NCI-H1048 (cell line): ENCODE measurements around the gene CAMSAP3.

ENCODE experiments used
- DNase-seq: peaks from one replicate; lab custom pipeline; 2025; lab: John Stamatoyannopoulos, UW

CAMSAP3 gene

DNA sequence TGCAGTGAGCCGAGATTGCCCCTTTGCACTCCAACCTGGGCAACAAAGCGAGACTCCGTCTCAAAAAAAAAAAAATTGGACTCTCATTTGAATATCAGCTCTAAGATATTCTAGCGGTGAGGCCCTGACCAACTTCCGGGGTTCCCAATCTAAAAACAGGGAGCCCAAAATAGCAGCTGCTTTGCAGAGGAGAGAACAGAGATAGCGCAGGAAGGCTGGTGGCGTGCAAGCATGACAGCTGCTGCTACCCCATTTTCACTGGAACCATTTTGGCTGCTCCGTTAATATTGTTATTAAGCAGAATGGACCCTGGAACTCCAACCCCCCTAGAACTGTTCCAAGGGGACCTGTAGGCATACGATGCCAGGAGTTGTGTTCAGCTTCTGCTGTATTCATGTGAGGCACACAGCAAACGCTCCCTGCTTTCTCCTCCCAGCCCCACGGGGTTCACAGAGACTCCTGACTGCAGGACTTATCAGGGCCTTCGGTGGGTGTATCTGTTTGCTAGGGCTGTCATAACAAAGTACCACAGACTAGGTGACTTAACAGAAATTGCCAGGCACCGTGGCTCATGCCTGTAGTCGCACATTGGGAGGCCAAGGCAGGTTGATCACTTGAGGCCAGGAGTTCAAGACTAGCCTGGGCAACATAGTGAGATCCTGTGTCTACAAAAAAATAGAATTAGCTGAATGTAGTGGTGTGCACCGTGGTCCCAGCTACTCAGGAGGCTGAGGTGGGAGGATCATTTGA lies 52.8 kb downstream of the CAMSAP3 start:
- no peak for DNase-seq

DNA sequence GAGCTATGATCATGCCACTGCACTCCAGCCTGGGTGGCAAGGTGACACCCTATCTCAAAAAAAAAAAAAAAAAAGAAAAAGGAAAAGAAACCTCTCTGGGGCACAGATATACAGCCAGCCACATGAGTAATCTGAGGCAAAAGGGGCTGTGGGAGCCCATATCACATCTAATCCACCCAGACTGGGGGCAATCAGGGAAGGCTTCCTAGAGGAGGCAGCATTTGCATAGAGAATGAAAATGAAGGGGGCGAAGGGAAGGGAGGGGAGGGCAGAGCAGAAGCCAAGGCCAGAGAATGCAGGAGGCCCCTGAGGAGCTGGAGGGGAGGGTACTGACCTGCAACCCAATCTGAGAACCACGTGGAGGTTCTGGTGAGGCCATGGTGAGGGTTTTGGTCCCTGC lies 54.5 kb downstream of the CAMSAP3 start:
- DNase-seq: no peak

DNA sequence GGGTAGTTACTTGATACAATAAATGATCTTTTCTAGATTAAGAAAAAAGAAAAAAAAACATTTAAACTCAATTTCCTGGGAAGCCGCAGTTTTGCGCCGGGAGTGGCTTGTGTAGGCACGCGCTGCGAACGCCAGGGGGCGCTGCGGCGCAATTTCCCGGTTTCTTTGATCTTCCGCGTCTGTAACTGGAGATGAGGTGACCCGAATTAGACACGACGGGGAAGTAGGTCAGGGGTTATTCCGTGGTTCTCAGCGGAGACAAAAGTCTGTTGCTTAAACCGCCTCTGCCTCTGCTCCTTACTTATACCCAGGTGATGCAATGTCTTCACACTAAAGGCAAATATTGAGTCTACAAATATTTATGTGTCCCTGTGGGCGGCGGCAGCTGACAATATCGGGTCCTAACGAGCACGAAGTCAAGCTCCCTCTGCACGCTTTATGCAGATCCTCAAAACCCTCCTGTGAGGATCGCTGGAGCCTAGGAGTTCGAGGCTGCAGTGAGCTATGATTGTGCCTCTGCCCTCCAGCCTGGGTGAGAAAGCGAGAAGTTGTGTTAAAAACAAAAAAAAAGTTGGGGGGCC lies 56.5 kb downstream of the CAMSAP3 start:
- peak; percentile 17 for DNase-seq

DNA sequence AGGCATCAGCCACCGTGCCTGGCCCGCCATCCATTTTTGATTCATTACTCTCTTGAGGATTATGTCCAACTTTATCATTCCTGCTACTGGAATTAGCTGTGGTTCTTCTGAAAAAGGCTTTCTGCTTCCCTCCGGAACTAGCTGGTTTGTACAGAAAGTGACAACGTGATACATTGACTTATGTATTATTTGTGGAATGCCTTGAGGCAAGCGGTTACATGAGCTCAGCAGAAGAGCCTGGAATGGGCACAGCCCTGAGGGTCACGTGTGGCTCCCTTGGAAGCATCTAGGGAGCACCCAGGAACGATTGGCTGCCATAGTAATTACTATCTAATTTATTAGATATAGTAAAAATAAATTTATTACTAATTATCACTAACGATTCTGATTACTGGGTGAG lies 58.7 kb downstream of the CAMSAP3 start:
- DNase-seq: no peak

DNA sequence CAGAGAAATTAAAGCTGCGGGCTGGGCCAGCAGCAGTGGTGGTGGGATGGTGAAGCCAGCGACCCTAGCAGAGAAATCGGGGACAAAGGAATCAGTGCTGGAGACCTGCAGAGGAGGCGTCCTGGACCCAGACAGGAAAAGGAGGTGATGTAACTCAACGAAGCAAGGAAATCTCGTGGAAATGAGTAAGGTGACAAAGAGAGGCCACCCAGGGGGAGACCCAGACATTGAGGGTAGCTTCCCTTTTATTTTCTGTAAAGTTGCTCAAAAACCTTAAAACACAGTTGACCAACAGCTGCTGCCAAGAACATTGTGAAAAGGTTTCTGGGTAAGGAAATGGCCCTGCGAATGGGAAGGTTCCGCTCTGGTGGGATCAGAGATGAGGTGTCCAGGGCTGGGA lies 59.9 kb downstream of the CAMSAP3 start:
- no peak for DNase-seq

DNA sequence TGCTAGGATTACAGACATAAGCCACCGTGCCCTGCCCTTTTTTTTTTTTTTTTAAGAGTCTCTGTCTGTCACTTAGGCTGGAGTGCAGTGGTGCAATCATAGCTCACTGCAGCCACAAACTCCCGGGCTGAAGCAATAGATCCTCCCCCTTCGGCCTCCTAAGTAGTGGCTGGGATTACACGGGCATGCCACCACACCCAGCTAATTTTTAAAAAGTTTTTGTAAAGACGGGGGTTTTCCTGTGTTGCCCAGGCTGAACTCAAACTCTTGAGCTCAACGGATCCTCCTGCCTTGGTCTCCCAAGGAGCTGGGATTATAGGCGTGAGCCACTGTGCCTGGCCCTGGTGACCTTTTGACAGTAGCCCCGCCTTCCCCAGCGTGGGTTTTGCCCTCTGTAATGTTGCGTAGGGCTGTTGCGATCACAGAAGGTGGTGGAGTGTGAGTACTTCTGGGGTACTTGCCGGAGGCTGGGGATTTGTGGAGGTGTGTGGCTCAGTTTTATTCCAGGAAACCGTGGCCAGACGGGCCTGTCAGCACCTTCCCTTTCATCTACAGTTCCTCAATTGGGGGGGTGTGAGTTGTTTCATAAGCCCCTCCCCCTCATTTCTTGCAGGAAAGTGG lies 61.6 kb downstream of the CAMSAP3 start:
- DNase-seq: no peak

DNA sequence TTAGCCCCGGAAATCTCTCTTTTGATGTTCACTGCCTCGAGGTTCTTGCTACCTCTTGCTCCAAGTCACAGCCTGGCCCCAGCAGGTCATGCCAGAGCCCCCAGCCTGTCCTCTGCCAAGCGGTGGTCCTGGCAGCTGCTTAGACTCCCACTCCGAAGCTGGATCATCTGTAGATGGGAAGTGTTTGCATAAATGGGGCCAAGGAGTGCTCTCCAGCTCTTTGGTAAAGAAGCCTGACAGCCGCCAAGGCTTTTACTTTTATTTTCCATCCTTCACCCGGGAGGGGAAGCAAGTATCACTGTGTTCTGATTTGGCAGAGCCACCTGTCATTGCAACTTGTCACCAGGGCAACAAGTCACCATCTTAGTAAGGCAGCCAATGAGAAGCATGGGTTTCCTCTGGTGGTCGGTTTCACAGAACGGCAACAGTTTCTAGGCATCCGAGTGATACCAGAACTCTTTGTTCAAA lies 62.6 kb downstream of the CAMSAP3 start:
- no peak for DNase-seq

DNA sequence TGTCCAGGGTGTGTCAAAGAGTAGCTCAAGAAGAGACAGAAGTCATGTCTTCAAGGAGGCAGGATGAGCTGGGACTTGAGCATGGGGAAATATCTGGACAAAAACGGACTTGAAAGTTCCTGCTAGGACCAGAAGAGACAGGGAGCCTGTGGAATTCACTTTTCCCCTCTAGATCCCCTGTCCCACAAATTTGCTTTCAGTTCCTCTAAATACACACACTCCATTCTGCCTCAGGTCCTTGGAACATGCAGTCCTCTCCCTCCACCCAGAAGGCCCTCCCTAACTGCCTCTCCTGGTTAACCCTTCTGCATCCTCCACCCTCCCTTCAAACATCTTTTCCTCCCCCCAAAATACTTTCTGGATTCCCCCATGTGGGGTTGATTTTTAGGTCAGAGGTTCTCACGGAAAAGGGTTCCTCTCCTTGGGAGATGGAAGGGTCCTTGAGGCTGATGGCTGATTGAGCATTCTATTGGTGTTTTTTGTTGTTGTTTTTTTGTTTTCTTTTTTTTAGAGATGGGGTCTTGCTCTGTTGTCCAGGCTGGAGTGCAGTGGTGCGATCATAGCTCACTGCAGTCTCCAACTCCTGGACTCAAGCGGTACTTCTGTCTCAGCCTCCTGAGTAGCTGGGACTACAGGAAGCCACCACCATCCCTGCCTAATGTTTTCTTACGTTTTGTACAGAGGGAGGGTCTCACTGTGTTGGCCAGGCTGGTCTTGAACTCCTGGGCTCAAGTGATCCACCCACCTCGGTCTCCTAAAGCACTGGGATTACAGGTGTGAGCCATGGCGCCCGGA lies 66.3 kb downstream of the CAMSAP3 start:
- DNase-seq: no peak

DNA sequence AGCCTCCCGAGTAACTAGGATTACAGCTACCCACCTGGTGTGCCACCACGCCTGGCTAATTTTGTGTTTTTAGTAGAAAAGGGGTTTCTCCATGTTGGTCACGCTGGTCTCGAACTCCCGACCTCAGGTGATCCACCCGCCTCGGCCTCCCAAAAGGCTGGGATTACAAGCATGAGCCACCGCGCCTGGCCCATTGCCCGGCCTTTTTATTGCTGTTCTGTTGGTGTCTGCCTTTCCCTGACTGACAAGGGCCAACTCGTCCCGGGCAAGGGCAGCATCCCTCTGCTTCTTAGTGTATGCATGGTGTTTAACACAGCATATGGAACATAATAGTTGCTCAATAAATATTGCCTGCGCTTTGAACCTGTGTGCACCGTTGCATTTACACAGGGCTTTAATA lies 67.0 kb downstream of the CAMSAP3 start:
- no peak for DNase-seq

DNA sequence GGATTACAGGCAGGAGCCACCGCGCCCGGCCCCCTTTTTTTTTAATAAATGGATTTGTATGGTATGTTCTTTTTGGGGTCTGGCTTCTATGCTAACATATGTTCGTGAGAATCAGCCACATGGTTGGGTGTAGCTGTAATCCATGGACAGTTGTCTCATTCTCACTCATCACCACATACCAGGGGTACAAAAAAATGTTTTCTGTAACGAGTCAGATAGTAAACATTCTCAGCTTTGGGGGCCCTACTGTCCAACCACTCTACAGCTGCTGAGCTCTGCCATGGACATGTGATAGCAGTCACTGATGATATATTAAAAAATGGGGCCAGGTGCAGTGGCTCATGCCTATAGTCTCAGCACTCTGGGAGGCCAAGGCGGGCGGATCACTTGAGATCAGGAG lies 68.0 kb downstream of the CAMSAP3 start:
- no peak for DNase-seq

DNA sequence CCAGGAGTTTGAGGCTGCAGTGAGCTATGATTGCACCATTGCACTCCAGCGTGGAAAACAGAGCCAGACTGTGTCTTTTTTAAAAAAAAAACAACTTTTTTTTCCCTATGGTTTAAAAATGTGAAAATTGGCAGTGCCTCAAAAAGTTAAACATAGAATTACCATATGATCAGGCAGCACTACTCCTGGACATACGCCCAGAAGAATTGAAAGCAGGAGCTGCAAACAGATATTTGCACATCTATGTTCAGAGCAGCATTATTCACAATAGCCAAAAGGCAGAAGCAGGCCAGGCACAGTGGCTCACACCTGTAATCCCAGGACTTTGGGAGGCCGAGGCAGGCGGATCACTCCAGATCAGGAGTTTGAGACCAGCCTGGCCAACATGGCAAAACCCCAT lies 69.4 kb downstream of the CAMSAP3 start:
- no peak for DNase-seq
